HG02840 (cell line): ENCODE measurements around the gene ZFP36L2.
A peak's percentile ranks its signal among the peaks of the same experiment; 100 is the strongest.
"Not testable (repeated sequence)": the region's sequence is repeated elsewhere in the genome, so short reads cannot be mapped to it uniquely, and the experiment has no call there.

ENCODE experiments used
- ATAC-seq: cut with Tn5 transposase; IDR thresholded peaks from one replicate; pipeline ENCODE4 v1.9.1; 2021; ENCODE audit warnings: mild to moderate bottlenecking, moderate library complexity, moderate number of reproducible peaks; ENCODE audit not compliant: unreplicated experiment, low FRiP score

The ZFP36L2 gene

DNA sequence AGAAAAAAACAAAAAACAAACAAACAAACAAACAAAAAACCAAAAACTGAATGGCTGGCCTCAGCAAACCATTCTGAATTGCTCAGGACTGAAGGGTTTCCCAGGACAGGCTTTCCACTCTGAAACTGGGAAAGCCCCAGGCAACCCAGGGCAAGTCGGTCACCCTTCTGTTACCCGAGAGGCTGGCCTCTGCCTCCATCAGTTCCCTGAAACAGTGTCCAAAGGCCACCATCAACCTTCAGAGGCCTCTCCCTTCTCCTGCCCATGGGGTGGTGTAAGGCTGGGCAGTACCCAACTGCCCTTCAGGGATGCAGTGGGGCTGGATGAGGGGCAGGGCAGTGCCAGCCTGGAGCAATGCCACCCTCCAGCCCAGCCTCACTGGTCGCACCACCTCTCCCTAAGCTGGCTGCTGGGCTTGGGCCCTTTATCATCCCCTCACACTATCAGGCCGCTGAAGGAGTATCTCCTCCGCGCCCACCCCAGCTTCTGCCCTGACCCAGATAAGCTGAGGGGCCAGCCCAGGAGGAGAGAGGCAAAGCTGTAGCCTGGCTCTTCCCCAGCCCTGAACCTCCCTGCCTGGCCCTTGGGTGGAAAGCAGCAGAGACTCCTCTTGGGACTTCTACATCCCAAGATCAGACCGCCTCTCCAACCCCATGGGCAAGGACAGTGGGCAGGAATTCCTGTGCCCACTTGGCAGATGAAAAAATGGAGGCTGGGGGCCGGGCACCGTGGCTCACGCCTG, 35.9 kb downstream of the ZFP36L2 start:
- no peak for ATAC-seq

DNA sequence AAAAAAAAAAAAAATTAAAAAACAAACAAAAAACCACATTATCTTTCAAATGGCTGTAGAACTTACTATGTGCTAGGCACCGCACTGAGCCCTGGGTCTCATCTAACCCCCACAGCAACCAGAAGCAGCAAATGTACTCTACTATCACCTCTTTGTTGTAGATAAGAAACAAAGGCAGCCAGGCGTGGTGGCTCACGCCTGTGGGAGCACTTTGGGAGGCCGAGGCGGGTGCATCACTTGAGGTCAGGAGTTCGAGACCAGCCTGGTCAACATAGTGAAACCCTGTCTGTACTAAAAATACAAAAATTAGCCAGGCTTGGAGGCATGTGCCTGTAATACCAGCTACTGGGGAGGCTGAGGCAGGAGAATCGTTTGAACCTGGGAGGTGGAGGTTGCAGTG, 36.5 kb downstream of the ZFP36L2 start:
- ATAC-seq, result not testable (repeated sequence)

DNA sequence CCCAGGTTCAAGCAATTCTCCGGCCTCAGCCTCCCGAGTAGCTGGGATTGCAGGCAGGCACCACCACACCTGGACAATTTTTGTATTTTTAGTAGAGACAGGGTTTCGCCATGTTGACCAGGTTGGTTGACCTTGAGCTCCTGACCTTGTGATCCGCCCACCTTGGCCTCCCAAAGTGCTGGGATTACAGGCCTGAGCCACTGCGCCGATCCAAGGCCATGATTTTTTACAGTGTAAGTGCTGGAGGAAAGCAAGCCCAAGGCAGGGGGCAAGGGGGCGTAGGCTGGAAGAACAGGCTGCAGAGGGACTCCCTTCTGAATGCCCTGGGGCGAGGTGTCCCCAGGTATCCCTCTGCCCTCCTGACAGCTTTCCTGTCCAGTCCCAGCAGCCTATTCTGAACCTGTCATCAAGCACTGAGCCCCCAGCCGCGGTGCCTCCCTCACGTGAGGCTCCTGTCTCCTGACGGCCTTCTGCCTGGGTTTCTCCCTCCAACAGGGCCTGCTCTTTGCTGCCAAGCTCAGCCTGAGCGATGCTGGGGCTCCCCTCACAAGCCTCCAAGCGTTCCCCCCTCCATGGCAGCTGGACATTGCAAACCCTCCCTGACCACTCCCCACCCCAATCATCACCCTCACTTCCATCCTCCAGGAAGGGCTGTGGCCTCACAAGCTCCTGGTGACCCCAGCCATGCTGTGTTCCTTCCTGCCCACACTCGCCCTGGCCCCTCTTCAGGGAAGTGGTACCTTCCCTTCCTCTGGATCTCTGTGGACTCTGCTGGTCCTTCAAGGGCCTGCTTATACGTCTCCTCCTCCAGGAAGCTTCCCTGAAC, 37.6 kb downstream of the ZFP36L2 start:
- ATAC-seq, result no peak

DNA sequence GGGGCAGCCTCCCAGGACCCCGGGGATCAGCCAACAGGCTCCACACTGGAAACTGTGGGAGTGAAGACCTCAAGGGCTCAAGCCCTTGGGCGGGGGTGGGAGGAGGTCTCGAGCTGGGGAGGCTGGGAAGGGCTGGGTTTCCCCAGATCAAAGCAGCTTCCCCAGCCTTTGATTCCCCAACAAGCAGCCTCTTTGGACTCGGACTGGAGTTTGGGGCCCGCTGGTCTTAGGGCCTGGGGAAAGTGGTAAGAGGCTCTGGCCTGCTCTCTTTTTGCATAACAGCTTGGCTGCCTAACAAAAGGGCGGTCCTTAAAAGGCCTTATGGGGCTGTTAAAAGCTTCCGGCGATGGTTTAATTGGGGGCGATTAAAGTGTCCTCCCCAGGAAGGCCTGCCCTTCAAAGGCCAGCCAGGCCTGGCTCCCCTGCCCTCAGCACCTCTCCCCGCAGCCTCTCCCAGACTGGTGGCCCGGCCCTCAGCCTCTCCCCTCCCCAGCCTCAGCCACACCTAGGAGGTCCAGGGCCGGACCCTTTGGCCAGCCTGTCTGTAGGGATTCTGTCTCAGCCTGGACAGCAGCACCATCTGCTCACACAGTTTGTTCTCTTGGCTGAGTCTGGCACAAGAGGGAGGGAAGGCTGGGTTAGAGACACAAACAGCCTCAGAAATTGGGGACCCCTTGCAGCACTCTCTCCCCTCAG, 39.6 kb downstream of the ZFP36L2 start:
- no peak for ATAC-seq

DNA sequence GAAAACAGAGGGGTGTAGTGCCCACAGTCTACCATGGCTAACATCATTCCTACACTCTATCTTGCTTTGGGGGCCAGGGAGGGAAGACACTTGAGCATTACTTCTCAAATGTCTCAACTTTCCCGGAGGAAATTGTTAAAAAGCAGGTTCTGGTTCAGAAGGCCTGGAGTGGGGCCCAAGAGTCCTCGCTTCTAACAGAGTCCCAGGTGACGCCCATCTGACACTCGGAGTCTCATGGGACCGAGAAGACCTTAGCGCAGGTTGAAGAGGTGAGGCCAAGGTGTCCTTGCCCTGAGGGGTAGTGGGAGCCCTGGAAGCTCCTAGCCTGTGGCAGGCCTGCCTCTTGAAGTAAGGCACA, 40.1 kb downstream of the ZFP36L2 start:
- no peak for ATAC-seq

DNA sequence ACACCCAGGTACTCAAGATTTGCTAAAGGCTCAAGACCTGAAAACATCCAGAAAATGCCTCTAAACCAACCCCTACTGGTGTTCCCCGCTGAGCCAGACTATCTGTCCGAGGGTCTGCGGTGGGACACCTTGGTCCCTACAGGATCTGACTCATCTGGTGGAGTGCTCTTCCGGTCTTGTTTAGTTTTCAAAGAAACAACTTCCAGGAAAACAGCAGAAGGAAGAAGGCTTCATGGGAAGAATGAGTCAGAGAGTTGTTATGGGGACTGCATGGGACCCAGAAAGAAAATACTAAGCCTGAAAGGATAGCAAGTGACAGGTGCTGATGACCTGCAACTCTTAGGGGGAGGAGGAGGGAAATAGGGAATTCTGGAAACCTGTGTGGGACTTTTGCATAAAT, 41.3 kb downstream of the ZFP36L2 start:
- no peak for ATAC-seq

DNA sequence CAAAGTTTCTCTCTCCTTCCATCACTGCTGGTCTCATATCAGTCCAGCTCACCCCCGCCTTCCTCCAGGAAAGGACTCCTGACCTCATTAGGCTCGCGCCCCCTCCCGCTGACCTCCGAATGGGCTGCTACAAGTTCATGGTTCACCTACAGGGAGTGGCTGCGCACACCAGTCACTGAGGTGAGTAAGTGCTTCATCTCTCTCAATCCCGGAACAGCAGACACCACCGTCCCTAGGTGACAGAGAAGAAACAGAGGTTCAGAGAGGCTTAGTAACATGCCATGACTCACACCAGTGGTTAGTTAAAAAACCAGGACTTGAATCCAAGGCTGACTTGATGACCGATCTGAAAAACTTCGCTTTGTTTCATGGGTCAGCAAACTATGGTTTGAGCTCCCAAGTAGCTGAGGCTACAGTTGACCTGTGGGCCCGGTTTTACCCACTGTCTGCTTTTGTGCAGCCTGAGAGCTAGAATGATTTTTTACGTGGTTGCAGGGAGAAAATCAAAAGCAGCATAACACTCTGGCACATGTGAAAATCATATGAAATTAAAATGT, 42.0 kb downstream of the ZFP36L2 start:
- no peak for ATAC-seq

DNA sequence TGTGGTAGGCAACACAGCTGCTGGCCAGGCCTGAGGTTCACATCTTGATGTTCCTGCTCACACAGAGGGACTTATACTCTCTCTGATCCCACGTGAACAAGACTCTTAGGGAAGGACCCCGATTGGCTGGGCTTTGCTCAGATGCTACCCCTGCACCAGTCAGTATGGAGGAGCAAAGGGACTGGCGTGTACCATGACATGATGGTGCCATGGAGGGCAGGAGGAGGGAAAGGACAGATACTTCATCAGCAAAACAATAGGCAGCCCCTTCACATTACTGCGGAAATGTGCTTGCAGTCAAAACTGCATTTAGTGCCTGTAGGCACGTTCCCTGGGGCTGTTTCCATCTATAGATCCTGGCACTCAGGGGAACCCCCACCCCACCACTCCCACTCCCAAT, 42.7 kb downstream of the ZFP36L2 start:
- ATAC-seq, result no peak

DNA sequence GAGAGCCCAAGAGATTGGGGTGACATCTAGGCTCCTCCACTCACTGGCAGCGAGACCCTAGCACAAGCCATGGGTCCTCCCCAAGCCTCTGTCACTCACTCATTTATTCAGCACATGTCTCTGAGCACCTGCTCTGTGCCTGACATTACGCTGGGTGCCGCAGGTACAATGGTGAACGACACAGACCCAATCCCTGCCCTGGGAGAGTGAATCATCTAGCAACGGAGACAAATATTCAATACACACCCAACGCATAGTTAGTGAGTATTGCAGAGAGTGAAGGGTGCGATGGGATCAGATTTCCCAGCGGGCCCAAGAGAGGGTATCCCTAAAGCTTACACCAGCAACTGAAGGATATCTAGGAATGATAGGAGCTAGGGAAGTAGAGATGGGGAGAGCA, 45.5 kb downstream of the ZFP36L2 start:
- ATAC-seq, result no peak

DNA sequence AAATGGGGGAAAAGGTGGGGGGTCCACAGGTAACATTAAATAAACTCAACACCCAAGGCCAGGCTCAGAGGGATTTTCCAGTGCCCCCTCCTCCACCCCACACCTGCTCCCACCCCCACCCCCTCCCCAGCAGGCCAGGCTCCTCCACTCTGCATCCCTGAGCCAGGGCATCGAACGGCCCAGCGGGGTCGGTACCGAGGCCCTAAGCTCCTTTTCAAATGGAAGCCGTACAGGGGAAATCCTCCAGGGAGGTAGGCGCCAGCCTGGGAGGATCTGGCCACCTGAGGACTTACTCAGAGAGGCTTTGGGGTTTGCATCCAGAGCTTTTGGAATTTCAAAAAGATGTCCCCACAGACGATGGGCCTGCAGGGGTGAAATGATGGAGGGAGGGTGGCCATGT, 46.5 kb downstream of the ZFP36L2 start:
- ATAC-seq, result no peak

DNA sequence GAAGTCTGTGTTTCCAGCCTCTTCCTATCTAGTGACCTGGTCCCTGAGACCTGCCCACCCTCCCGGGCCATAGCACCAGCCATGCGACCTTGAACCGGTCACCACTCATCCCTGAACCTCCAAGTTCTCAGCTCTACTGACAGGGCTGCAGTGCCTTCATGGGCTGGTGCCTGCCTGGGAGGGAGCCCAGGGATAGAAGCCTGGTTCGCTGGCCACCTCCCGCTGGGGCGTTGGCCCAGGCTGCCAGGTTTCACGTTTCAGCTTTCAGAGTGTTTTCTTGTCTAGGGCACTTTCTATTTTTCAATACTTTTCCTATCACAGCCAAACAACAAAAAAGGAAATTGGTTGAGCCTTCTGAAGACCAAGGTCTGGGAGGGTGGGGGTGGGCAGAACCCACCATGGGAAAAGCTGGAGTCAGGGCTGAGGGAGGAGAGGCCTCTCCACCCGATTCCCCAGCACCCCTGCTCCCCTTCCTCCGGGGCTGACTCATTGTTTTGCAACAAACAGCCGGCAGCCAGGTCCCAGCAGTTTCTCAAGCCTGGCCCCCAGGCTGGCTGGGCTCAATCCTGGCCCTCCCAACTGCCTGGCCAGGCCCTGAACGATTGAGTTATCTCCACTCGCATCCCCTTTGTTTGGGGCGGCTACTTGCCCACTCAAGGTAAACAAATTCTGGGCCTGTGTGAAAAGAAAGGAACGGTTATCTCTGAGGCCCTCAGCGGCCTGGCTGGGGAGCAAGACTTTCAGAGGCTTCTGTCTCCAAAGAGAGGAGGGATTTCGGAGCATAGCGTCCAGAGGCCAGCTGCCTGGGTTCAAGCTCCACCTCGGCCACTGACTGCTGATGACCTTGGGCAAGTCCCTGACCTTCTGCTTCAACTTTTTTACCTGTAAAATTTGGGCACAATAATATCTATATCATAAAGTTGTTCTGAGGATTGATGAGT, 47.5 kb downstream of the ZFP36L2 start:
- ATAC-seq, result no peak

DNA sequence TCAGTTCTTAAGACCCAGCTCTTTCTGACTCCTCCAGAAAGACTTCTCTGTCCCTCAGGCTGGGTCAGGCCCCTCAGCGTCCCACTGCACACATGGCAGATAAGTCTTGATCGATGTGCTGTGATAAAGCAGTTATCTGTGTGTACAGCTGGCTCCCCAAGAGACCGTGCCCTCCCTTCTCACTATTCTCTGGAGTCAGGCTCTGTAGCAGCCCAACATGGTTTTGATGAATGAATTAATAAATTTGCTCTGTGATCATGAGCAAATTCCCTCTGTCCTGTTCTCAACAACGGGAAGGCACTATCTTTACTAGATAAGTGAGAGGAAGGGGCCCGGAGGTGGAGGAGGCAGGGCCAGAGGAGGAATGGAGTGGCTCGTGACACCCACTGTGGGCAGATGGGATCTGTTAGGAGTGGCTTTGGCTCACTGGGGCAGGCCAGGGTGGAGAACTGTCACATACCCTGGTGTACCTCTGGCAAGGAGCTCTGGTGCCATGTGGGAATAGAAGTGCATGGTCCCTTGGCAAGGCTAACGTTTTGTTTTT, 48.3 kb downstream of the ZFP36L2 start:
- no peak for ATAC-seq

DNA sequence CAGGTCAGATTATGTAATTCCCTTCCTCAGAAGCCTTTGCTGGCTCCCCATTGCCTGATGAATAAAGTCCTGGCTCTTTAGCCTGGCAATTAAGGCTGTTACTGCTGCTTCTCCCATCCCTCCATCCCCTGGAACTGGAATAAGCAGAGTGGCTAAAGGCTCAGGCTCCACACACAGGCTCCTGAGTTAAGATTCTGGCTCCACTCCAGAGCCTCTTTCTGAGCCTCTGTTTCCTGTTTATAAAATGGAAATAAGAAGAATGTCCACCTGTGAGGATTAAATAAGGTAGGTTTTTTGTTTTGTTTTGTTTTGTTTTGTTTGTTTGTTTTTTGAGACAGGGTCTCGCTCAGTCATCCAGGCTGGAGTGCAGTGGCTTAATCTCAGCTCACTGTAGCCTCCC, 50.0 kb downstream of the ZFP36L2 start:
- no peak for ATAC-seq

DNA sequence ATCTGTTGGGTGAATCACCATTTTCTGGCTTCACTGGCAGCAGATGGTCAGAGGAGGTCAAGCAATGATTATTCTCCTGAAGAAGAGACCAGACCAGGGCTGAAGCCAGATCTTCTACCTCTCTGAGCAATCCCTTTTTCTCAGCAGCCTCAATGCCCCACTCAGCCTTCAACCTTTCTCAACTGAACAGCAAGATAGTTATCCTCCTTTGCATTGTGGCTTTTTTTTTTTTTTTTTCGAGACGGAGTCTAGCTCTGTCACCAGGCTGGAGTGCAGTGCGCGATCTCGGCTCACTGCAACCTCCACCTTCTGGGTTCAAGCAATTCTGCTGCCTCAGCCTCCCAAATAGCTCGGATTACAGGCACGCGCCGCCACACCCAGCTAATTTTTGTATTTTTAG, 50.5 kb downstream of the ZFP36L2 start:
- no peak for ATAC-seq

DNA sequence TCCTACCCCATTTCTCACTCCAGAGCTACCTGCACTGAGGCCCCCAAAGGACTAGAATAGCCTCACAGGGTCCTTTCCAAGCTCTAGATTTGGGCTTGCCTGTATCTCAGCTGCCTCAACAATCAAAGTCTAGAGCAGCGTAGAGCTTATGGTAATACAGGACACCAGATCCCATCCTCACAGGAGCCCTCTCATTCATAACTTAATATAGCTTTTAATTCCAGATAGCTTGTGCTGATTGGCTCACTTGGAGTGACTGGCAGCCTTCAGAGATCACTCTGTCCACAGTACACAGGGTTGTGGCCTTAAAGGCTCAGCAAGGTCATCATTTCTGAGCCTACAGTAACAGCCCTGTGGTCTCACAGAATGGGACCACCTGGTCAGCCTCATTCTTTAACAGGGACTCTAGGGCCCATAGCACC, 51.4 kb downstream of the ZFP36L2 start:
- ATAC-seq, result no peak

DNA sequence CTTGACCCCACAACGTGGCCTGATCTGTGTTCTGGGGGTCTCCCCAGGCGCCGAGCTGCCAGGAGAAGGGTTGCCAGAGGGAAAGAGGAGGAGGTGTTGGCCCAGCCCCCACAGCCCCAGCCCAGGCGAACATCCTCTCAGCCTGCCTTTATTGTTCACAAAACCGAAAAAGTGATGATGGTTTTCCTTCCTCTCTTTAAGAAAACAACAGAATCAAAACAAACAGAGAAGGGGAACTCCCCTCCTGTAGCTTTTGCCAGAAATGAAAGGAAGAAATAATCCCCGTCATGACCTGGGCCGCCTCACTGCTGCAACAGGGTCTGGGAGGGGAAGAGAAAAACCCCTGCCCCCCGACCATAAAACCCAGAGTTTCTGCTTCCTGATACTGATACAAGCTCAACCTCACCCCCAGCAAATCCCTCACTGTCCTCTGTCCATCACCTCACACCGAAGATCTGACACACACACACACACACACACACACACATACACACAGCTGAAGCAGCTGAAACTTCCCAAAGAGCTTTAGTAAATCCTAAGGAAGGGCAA, 52.0 kb downstream of the ZFP36L2 start:
- ATAC-seq, result peak; percentile 80
